Measurements from ENCODE around the gene LSS. TPM values are rescaled to one million over a fixed set of nuclear protein-coding genes. Genes with fewer than 3 reads are reported as not detected.

LSS gene
- polyA plus RNA-seq, 1 donor from 2014 or later, result 101 TPM

DNA sequence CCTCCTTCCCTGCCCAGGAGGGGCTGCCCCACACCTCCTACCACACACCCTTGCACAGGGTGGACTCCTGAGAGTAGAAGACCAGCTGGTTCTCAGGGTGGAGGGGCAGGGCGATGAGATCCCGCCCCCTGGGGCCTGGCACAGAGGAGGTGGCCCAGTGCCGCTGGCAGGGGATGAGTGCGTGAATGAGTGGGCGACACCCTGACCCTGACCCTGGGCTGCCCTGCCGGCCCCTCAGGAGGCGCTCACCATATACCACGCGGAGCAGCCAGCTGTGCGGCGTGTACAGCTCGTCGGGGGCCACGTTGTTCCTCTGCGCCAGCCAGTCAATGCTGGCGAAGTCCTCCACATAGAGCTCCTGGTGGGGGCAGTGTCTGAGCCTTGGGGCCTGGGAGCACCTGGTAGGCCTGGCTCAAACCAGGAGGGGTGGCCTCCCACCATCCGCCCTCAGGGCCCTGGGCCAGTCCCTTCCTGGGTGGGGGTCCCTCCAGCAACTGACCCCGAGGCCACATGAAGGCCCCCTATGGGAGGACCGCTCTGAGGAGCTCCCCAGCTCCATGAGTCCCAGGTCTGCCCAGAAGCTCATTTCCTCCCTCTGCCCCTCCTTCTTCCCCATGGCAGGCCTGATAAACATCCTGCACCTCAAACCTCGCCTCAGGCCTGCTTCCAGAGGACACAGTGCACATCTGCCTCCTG, 13.0 kb downstream of the LSS start:
- Histone ChIP-seq H3K79me2 (replicated peaks; ENCODE audit: insufficient read depth, low read length) (peaks cover 4% of the 10 kb centered on the region), H3K27me3 (ENCODE audit: insufficient read depth, low read depth, low read length) (no peaks in the 10 kb centered on the region), H3K27ac (ENCODE audit: low read length) (no peak overlapping the region), H3K9me2 (ENCODE audit: insufficient read depth, low read length) (no peaks in the 10 kb centered on the region), H3K36me3 (ENCODE audit: insufficient read depth, low read length) (no peaks in the 10 kb centered on the region), H3K9ac (ENCODE audit: low read length) (no peak overlapping the region), H4K20me1 (ENCODE audit: insufficient read depth) (no peaks in the 10 kb centered on the region), H3K4me3 (ENCODE audit: low read length) (no peak overlapping the region), H2AFZ (ENCODE audit: low read depth, low read length) (no peak overlapping the region), H3F3A (ENCODE audit: insufficient read depth, low read length, poor library complexity, severe bottlenecking) (no peaks in the 10 kb centered on the region), H3K9me3 (ENCODE audit: low read length) (no peaks in the 10 kb centered on the region), H3K4me2 (ENCODE audit: low read length) (no peak overlapping the region)
- TF ChIP-seq EP300 (conservative IDR thresholded peaks at IDR 0.05; ENCODE audit: poor library complexity, severe bottlenecking), result no peak

DNA sequence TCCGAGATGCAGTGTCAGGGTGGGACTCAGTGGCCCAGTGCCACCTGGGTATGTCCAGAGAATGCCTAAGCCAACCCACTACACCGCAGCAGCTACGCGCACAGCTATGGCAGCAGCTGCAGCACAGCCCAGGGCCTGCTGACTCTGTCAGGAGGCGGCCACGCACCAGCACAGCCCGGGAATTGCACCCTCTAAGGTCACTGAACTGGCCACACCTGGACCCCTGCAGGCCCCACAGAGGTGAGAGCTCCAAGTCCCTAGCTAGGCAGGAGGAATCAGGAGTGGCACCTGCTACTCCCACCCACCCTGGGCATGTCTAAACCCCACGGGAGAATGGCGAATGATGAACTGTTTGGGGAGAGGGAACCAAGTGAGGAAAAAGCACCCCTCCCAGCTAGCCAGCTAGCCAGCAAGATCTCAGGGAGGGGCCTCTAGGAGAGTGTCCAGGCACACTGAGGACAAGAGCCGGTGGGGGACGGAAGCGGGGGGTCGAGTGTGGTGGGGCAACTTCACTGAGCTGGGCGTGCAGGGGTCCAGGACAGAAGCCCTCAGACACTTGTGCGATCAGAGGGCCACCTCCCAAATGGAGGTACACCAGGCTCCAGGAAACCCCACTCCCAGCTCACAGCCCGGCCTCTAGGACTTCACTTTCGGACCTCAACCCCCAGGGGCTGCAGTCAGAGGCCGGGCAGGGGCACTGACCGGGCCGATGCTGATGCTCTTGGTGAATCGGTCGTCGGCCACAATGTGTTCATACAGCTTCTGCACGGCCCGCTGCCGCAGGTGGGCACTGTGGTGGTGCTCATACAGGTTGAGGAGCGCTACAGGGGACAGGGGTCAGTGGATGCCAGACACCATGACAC, 13.9 kb downstream of the LSS start:
- H3K4me3 ChIP-seq (ENCODE audit: low read length), result no peak overlapping the region
- H3K36me3 ChIP-seq (ENCODE audit: insufficient read depth, low read length), result no peaks in the 10 kb centered on the region
- TF ChIP-seq RAD21 (conservative IDR thresholded peaks at IDR 0.05), result no peak
- no peak for TF ChIP-seq EZH2 (IDR thresholded peaks at IDR 0.05; ENCODE audit: borderline replicate concordance, insufficient read depth, low read length, poor library complexity, severe bottlenecking)
- TF ChIP-seq EP300 (conservative IDR thresholded peaks at IDR 0.05; ENCODE audit: poor library complexity, severe bottlenecking), result no peak
- no peak for TF ChIP-seq REST (IDR thresholded peaks at IDR 0.05; ENCODE audit: borderline replicate concordance)
- no peak for TF ChIP-seq MXI1 (conservative IDR thresholded peaks at IDR 0.05; ENCODE audit: poor library complexity, severe bottlenecking)
- no peak for TF ChIP-seq POLR2AphosphoS5 (IDR thresholded peaks at IDR 0.05)
- no peak for TF ChIP-seq SMC3 (conservative IDR thresholded peaks at IDR 0.05; ENCODE audit: poor library complexity)
- TF ChIP-seq, protein P1, sequence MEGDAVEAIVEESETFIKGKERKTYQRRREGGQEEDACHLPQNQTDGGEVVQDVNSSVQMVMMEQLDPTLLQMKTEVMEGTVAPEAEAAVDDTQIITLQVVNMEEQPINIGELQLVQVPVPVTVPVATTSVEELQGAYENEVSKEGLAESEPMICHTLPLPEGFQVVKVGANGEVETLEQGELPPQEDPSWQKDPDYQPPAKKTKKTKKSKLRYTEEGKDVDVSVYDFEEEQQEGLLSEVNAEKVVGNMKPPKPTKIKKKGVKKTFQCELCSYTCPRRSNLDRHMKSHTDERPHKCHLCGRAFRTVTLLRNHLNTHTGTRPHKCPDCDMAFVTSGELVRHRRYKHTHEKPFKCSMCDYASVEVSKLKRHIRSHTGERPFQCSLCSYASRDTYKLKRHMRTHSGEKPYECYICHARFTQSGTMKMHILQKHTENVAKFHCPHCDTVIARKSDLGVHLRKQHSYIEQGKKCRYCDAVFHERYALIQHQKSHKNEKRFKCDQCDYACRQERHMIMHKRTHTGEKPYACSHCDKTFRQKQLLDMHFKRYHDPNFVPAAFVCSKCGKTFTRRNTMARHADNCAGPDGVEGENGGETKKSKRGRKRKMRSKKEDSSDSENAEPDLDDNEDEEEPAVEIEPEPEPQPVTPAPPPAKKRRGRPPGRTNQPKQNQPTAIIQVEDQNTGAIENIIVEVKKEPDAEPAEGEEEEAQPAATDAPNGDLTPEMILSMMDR (IDR thresholded peaks at IDR 0.05; ENCODE audit: poor library complexity, severe bottlenecking), result no peak
- TF ChIP-seq TAF1 (IDR thresholded peaks at IDR 0.05; ENCODE audit: low read depth), result no peak
- H4K20me1 ChIP-seq (ENCODE audit: insufficient read depth), result no peaks in the 10 kb centered on the region
- no peaks in the 10 kb centered on the region for H3K27me3 ChIP-seq (ENCODE audit: insufficient read depth, low read depth, low read length)
- H3F3A ChIP-seq (ENCODE audit: insufficient read depth, low read length, poor library complexity, severe bottlenecking), result no peaks in the 10 kb centered on the region
- no peaks in the 10 kb centered on the region for H3K9me2 ChIP-seq (ENCODE audit: insufficient read depth, low read length)
- H3K27ac ChIP-seq (ENCODE audit: low read length), result no peak overlapping the region
- H2AFZ ChIP-seq (ENCODE audit: low read depth, low read length), result no peak overlapping the region
- H3K79me2 ChIP-seq (replicated peaks; ENCODE audit: insufficient read depth, low read length), result peaks cover 4% of the 10 kb centered on the region
- no peak overlapping the region for H3K9ac ChIP-seq (ENCODE audit: low read length)
- H3K4me2 ChIP-seq (ENCODE audit: low read length), result no peak overlapping the region
- H3K9me3 ChIP-seq (ENCODE audit: low read length), result no peaks in the 10 kb centered on the region

All from neural cell (in vitro differentiated cells).